K562 (cell line): ENCODE results near the gene AMPD3.

Source experiments
- ESRRA ChIP-seq: fragments of 450-650 bp; IDR thresholded peaks from 2 replicates; pipeline ENCODE4 v1.6.1; 2014; ENCODE audit warnings: low read depth, mild to moderate bottlenecking, moderate library complexity, borderline replicate concordance
- RFX5 ChIP-seq: IDR thresholded peaks from 2 replicates; pipeline ENCODE4 v1.6.1; 2011; ENCODE audit warnings: low read depth, mild to moderate bottlenecking, improper control_type of control experiment, low read length
- ZBTB2 ChIP-seq: fragments of 450-650 bp; IDR thresholded peaks from 2 replicates; pipeline ENCODE4 v1.6.1; 2016; ENCODE audit warnings: antibody characterized with exemption
- ZNF280A ChIP-seq: fragments of 450-650 bp; IDR thresholded peaks from 2 replicates; pipeline ENCODE4 v1.6.1; 2018; ENCODE audit warnings: mild to moderate bottlenecking, low read depth; ENCODE audit not compliant: partially characterized antibody
- TF ChIP-seq, protein P1 (sequence below): fragments of 250-450 bp; sonication (Bioruptor Pico); IDR thresholded peaks from 2 replicates; pipeline ENCODE4 v1.5.0; 2021
- TF ChIP-seq, protein P2 (sequence below): sonication (generic); formaldehyde crosslinking; IDR thresholded peaks from 2 replicates; pipeline ENCODE4 v1.5.0; 2020; ENCODE audit warnings: missing genetic modification reagents
- TF ChIP-seq, protein P3 (sequence below): fragments of 250-450 bp; sonication (Bioruptor Pico); IDR thresholded peaks from 2 replicates; pipeline ENCODE4 v1.8.0; 2021; ENCODE audit warnings: moderate library complexity, mild to moderate bottlenecking, inconsistent platforms

GRCh38 chr11:10410106-10410843 is 44.8 kb upstream of the AMPD3 start:
- TF ChIP-seq RFX5: no peak
- TF ChIP-seq, protein P1, sequence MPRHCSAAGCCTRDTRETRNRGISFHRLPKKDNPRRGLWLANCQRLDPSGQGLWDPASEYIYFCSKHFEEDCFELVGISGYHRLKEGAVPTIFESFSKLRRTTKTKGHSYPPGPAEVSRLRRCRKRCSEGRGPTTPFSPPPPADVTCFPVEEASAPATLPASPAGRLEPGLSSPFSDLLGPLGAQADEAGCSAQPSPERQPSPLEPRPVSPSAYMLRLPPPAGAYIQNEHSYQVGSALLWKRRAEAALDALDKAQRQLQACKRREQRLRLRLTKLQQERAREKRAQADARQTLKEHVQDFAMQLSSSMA: no peak
- TF ChIP-seq ZBTB2: no peak
- TF ChIP-seq ZNF280A: no peak
- TF ChIP-seq, protein P2, sequence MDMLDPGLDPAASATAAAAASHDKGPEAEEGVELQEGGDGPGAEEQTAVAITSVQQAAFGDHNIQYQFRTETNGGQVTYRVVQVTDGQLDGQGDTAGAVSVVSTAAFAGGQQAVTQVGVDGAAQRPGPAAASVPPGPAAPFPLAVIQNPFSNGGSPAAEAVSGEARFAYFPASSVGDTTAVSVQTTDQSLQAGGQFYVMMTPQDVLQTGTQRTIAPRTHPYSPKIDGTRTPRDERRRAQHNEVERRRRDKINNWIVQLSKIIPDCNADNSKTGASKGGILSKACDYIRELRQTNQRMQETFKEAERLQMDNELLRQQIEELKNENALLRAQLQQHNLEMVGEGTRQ (CRISPR knock-in tag): no peak
- TF ChIP-seq, protein P3, sequence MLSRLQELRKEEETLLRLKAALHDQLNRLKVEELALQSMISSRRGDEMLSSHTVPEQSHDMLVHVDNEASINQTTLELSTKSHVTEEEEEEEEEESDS (CRISPR knock-in tag): no peak
- no peak for TF ChIP-seq ESRRA
